GM12878 (cell line): ENCODE results near the gene SLC44A3. TPM values are rescaled to one million over a fixed set of nuclear protein-coding genes. Genes with fewer than 3 reads are reported as not detected.

Experiments used
- ATAC-seq: fragments of 200-7000 bp; cut with Tn5 transposase; 3 replicates; pipeline ENCODE4 v1.9.1; 2020; ENCODE audit warnings: mild to moderate bottlenecking, moderate library complexity
- BruUV-seq: library from RNA; stranded (reverse); fragments of 400-500 nt; replicated peaks from 2 replicates; lab custom pipeline; 2021; lab: Mats Ljungman, UMichigan
- CTCF ChIA-PET: fragments of 300-600 bp; sonication (Branson Sonifier 250); formaldehyde crosslinking; extraction: SDS; loops from one replicate; lab custom pipeline; 2021; ENCODE audit warnings: inconsistent platforms; lab: Yijun Ruan, JAX
- POLR2A ChIA-PET: fragments of 350-600 bp; formaldehyde crosslinking; extraction: SDS; loops from one replicate; lab custom pipeline; 2021; ENCODE audit warnings: inconsistent platforms; lab: Charles Lee
- RAD21 ChIA-PET: fragments of 300-600 bp; sonication (Branson Sonifier 250); formaldehyde crosslinking; loops from one replicate; lab custom pipeline; 2023; ENCODE audit warnings: antibody characterized with exemption; ENCODE audit not compliant: unreplicated experiment; lab: Charles Lee
- SMC1A ChIA-PET: fragments of 300-600 bp; sonication (Branson Sonifier 250); formaldehyde crosslinking; loops from one replicate; lab custom pipeline; 2023; ENCODE audit not compliant: unreplicated experiment, uncharacterized antibody; lab: Charles Lee
- DNase-seq: peaks from one replicate; pipeline ENCODE4 v3.0.0-alpha.2; 2011; ENCODE audit warnings: low read depth, low spot score
- FAIRE-seq: peaks from 3 replicates; lab custom pipeline; 2011; peaks lifted over from hg19 to GRCh38; lab: Jason Lieb, UNC
- H2AFZ ChIP-seq: 2 replicates; pipeline ENCODE4 v1.6.0; 2011; ENCODE audit warnings: low read depth, low read length, control low read depth; ENCODE audit not compliant: control insufficient read depth
- H3K27ac ChIP-seq: 2 replicates; pipeline ENCODE4 v1.5.1; 2011; ENCODE audit warnings: control low read depth; ENCODE audit not compliant: control insufficient read depth, insufficient read depth
- H3K27me3 ChIP-seq, 2 experiments: replicated peaks in 1 of 2; 2 replicates each; pipeline versions ENCODE4 v1.6.0 to v1.6.1; 2011; ENCODE audit warnings: low read length in 1 of 2; ENCODE audit not compliant: control insufficient read depth in 2 of 2, insufficient read depth in 2 of 2
- H3K36me3 ChIP-seq, 2 experiments: 2 replicates each; pipeline ENCODE4 v1.5.1; 2011; ENCODE audit warnings: low read length in 1 of 2; ENCODE audit not compliant: control insufficient read depth in 2 of 2, insufficient read depth in 2 of 2
- H3K4me1 ChIP-seq: 2 replicates; pipeline ENCODE4 v1.6.1; 2011; ENCODE audit warnings: mild to moderate bottlenecking, low read length, moderate library complexity, mixed read lengths; ENCODE audit not compliant: control insufficient read depth, insufficient read depth
- H3K4me2 ChIP-seq: 2 replicates; pipeline ENCODE4 v1.6.0; 2011; ENCODE audit warnings: control low read depth; ENCODE audit not compliant: control insufficient read depth, insufficient read depth
- H3K4me3 ChIP-seq: fragments of 200-600 bp; sonication (generic); 2 replicates; pipeline ENCODE4 v1.5.1; 2016
- H3K79me2 ChIP-seq: 2 replicates; pipeline ENCODE4 v1.6.0; 2011; ENCODE audit warnings: low read length; ENCODE audit not compliant: control insufficient read depth, insufficient read depth
- H3K9ac ChIP-seq: 2 replicates; pipeline ENCODE4 v1.8.0; 2011; ENCODE audit warnings: low read length, control low read depth, mixed read lengths; ENCODE audit not compliant: control insufficient read depth, insufficient read depth
- H3K9me3 ChIP-seq: replicated peaks from 3 replicates; pipeline ENCODE4 v1.5.1; 2011; ENCODE audit warnings: mild to moderate bottlenecking, low read length; ENCODE audit not compliant: control insufficient read depth, insufficient read depth
- H4K20me1 ChIP-seq: 2 replicates; pipeline ENCODE4 v1.6.0; 2011; ENCODE audit not compliant: control insufficient read depth, insufficient read depth
- CREM ChIP-seq: IDR thresholded peaks from 2 replicates; pipeline ENCODE4 v1.6.1; 2014; ENCODE audit warnings: antibody characterized with exemption, low read depth
- DPF2 ChIP-seq: fragments of 450-650 bp; IDR thresholded peaks from 2 replicates; pipeline ENCODE4 v1.6.1; 2017; ENCODE audit warnings: mild to moderate bottlenecking
- ETV6 ChIP-seq, 2 experiments: fragments of 450-650 bp in 1 of 2; IDR thresholded peaks in 1 of 2; conservative IDR thresholded peaks in 1 of 2; 2 replicates each; pipeline ENCODE4 v1.6.1; 2014; ENCODE audit warnings: antibody characterized with exemption in 1 of 2, borderline replicate concordance in 1 of 2, low read depth in 1 of 2, mild to moderate bottlenecking in 1 of 2, moderate library complexity in 1 of 2
- HCFC1 ChIP-seq: fragments of 150-350 bp; IDR thresholded peaks from 2 replicates; pipeline ENCODE4 v1.6.1; 2014; ENCODE audit warnings: low read length
- HDAC6 ChIP-seq: fragments of 200-600 bp; sonication (generic); IDR thresholded peaks from one replicate; pipeline ENCODE4 v1.8.0; 2017; ENCODE audit warnings: antibody characterized with exemption; ENCODE audit not compliant: unreplicated experiment
- JUNB ChIP-seq: IDR thresholded peaks from 2 replicates; pipeline ENCODE4 v1.6.1; 2016; ENCODE audit warnings: antibody characterized with exemption, mild to moderate bottlenecking
- MYB ChIP-seq: fragments of 150-350 bp; IDR thresholded peaks from 2 replicates; pipeline ENCODE4 v1.6.1; 2014; ENCODE audit warnings: mild to moderate bottlenecking, low read depth, low read length, borderline replicate concordance
- NR2C1 ChIP-seq: fragments of 450-650 bp; IDR thresholded peaks from 2 replicates; pipeline ENCODE4 v1.6.1; 2017; ENCODE audit warnings: antibody characterized with exemption, mild to moderate bottlenecking, moderate library complexity
- RELA ChIP-seq: fragments of 450-650 bp; IDR thresholded peaks from 2 replicates; pipeline ENCODE4 v1.8.0; 2014; ENCODE audit warnings: borderline replicate concordance; ENCODE audit not compliant: partially characterized antibody
- WRNIP1 ChIP-seq: IDR thresholded peaks from 2 replicates; pipeline ENCODE4 v1.6.1; 2011; ENCODE audit warnings: low read depth, low read length, improper control_type of control experiment, borderline replicate concordance
- ZNF384 ChIP-seq: IDR thresholded peaks from 2 replicates; pipeline ENCODE4 v1.6.1; 2012; ENCODE audit warnings: low read depth, mild to moderate bottlenecking, low read length, improper control_type of control experiment, borderline replicate concordance
- WGBS: methylation state at CpG from one replicate; pipeline ENCODE4 v1.1.6; 2016; ENCODE audit warnings: low lambda C conversion rate; ENCODE audit not compliant: insufficient replicate concordance, insufficient coverage; ENCODE audit errors: missing lambda C conversion rate; 5-methylcytosine and 5-hydroxymethylcytosine counted together
- in situ Hi-C: fragments of 300-500 bp; cut with MboI; formaldehyde crosslinking; loops from 9 replicates; pipeline ENCODE4 v1.14.3; 2018; ENCODE audit warnings: mixed read lengths
- intact Hi-C: fragments of 100-400 bp; cut with micrococcal nuclease; formaldehyde crosslinking; loops from one replicate; pipeline ENCODE4 v1.14.2; 2022; ENCODE audit not compliant: unreplicated experiment
- polyA plus RNA-seq, 11 experiments: library from polyadenylated mRNA; depleted of rRNA in 4 of 11; unstranded in 6 of 11; stranded (reverse) in 5 of 11; fragments of >200 nt; fragmentation: Nextera tagmentation in 4 of 11; fragmentation: Illumina TruSeq in 1 of 11; extraction: Ambion mirVana in 4 of 11; extraction: Trizol in 1 of 11; gene quantifications; 1 replicate in 1 of 11; 2 replicates in 10 of 11; pipeline versions ENCODE4 v1.2.1 to v1.2.3, GENCODE V29; 2011 to 2016; ENCODE audit warnings: inconsistent platforms in 2 of 11, missing spikeins in 2 of 11, low read depth in 1 of 11
- total RNA-seq, 4 experiments: library from RNA; depleted of rRNA in 3 of 4; stranded (reverse); fragments of >200 nt in 3 of 4; fragmentation: Illumina TruSeq in 1 of 4; extraction: Trizol in 1 of 4; gene quantifications; 2 replicates each; pipeline versions ENCODE4 v1.2.1 to v1.2.3, GENCODE V29; 2013 to 2021
- TF ChIP-seq, protein P1 (sequence below): fragments of 450-650 bp; conservative IDR thresholded peaks from 2 replicates; pipeline ENCODE4 v1.6.1; 2017; ENCODE audit warnings: mild to moderate bottlenecking, moderate library complexity

SLC44A3 gene
- total and polyA plus RNA-seq, 10 of the 15 experiments (the other 5 are each of a cell fraction or from before 2014, with no cell fraction given): not detected

GRCh38 chr1:94820936-94821335 is 779 bp downstream of the SLC44A3 start:
- ChIA-PET SMC1A (no interaction called here), CTCF (interaction anchor here (0.7 to 1.5 kb wide), 2 partner anchors 16 to 126 kb away, joined by 3 to 7 read pairs; no protein-coding TSS in a partner anchor), POLR2A (no interaction called here), RAD21 (no interaction called here)
- no TSS peak for BruUV-seq
- H3K9ac ChIP-seq: no peak overlapping the region
- in situ Hi-C loops (no loop called here), intact Hi-C loops (no loop called here)
- H3K79me2 ChIP-seq: no peaks in the 10 kb centered on the region
- H3K36me3 ChIP-seq: no peaks in the 10 kb centered on the region
- no peak overlapping the region for H3K4me2 ChIP-seq
- H3K4me3 ChIP-seq: no peak overlapping the region
- WGBS: 37% methylated on average over 7 of the region's 7 CpGs
- TF ChIP-seq NR2C1 (no peak), HCFC1 (no peak), DPF2 (no peak), WRNIP1 (no peak), HDAC6 (no peak), JUNB (no peak), ETV6 (conservative IDR thresholded peaks at IDR 0.05 in 1 of 2, IDR thresholded peaks at IDR 0.05 in 1 of 2; ENCODE audit: borderline replicate concordance in 1 of 2, low read depth in 1 of 2) (no peak), MYB (no peak), RELA (no peak), CREM (no peak), ZNF384 (no peak)
- TF ChIP-seq, protein P1, sequence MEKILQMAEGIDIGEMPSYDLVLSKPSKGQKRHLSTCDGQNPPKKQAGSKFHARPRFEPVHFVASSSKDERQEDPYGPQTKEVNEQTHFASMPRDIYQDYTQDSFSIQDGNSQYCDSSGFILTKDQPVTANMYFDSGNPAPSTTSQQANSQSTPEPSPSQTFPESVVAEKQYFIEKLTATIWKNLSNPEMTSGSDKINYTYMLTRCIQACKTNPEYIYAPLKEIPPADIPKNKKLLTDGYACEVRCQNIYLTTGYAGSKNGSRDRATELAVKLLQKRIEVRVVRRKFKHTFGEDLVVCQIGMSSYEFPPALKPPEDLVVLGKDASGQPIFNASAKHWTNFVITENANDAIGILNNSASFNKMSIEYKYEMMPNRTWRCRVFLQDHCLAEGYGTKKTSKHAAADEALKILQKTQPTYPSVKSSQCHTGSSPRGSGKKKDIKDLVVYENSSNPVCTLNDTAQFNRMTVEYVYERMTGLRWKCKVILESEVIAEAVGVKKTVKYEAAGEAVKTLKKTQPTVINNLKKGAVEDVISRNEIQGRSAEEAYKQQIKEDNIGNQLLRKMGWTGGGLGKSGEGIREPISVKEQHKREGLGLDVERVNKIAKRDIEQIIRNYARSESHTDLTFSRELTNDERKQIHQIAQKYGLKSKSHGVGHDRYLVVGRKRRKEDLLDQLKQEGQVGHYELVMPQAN: no peak
- no peaks in the 10 kb centered on the region for H3K9me3 ChIP-seq
- peaks cover 4 to 11% of the 10 kb centered on the region in 2 experiments; a peak in 3 of 4 replicates for H3K27me3 ChIP-seq
- H4K20me1 ChIP-seq: no peaks in the 10 kb centered on the region
- H3K27ac ChIP-seq: no peak overlapping the region
- DNase-seq (no peak), FAIRE-seq (no peak), ATAC-seq (no peak)
- H2AFZ ChIP-seq: no peak overlapping the region
- no peaks in the 10 kb centered on the region for H3K4me1 ChIP-seq
